Prostate gland (tissue), 2 donors: ENCODE data around the gene MPHOSPH10. TPM values are rescaled to one million over a fixed set of nuclear protein-coding genes. Genes with fewer than 3 reads are reported as not detected.

Experiments used
- DNase-seq: peaks from one replicate; pipeline ENCODE4 v3.0.0-alpha.2; 2019; ENCODE audit warnings: low spot score
- H3K27ac ChIP-seq, 2 donors: fragments of 200-600 bp; sonication (generic); 2 replicates each; pipeline ENCODE4 v1.5.1; 2017 to 2019
- H3K27me3 ChIP-seq: fragments of 200-600 bp; sonication (generic); replicated peaks from 2 replicates; pipeline ENCODE4 v1.5.1; 2019; ENCODE audit not compliant: insufficient read depth
- H3K36me3 ChIP-seq, 2 donors: fragments of 200-600 bp; sonication (generic); 1 replicate in 1 of 2; 2 replicates in 1 of 2; pipeline versions ENCODE4 v1.5.1 to v1.8.1; 2017 to 2019
- H3K4me1 ChIP-seq: fragments of 200-600 bp; sonication (generic); replicated peaks from 2 replicates; pipeline ENCODE4 v1.5.1; 2019
- H3K4me3 ChIP-seq, 2 donors: fragments of 200-600 bp; sonication (generic); 2 replicates each; pipeline ENCODE4 v1.5.1; 2017 to 2019
- H3K9me3 ChIP-seq: fragments of 200-600 bp; sonication (generic); 2 replicates; pipeline ENCODE4 v1.5.1; 2017
- POLR2A ChIP-seq: fragments of 450-650 bp; IDR thresholded peaks from one replicate; pipeline ENCODE4 v1.6.1; 2016; ENCODE audit warnings: antibody characterized with exemption, mild to moderate bottlenecking
- POLR2AphosphoS5 ChIP-seq: sonication (generic); formaldehyde crosslinking; IDR thresholded peaks from one replicate; pipeline ENCODE4 v1.6.1; 2017; ENCODE audit warnings: antibody characterized with exemption
- WGBS: methylation state at CpG from one replicate; pipeline ENCODE4 v1.1.5; 2018; 5-methylcytosine and 5-hydroxymethylcytosine counted together
- intact Hi-C: fragments of 100-400 bp; cut with DNase I; formaldehyde crosslinking; loops from one replicate; pipeline ENCODE4 v1.14.2; 2022
- total RNA-seq, 2 donors: library from RNA; depleted of rRNA; stranded (reverse); fragments of >200 nt; gene quantifications; one replicate each; pipeline ENCODE4 v1.1.0, GENCODE V29; 2016
- TF ChIP-seq, protein P1 (sequence below), 4 experiments: fragments of 200-600 bp in 2 of 4; fragments of 450-650 bp in 2 of 4; sonication (generic) in 2 of 4; IDR thresholded peaks; 1 replicate in 3 of 4; 2 replicates in 1 of 4; pipeline ENCODE4 v1.5.1; 2016 to 2019; ENCODE audit warnings: antibody characterized with exemption in 4 of 4, mild to moderate bottlenecking in 2 of 4, moderate library complexity in 2 of 4

MPHOSPH10 gene
- total RNA-seq, 2 donors from 2014 or later, result 20.2 to 25.9 TPM

DNA sequence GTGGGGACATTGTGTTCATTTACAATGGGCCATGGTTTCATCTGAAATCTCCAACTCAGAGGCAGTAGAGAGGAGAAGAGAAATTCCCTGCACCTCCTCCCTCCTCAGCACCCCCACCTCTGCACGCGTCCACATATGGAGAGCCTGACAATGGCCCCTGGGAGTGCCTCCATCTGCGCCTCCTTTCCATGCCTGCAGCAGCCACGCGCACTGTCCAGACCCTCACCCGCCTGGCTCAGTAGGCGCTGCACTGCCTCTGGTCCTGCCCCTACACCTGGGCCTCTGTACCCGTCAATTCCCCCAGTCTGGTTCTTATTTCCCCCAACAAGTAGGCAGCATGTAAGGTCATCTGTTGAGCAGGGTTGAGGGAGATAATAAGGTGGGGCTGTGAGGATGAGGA lies 23.8 kb downstream of the MPHOSPH10 start:
- Histone ChIP-seq H3K27me3 (no peaks in the 10 kb centered on the region), H3K4me3 (no peak overlapping the region), H3K9me3 (no peaks in the 10 kb centered on the region), H3K4me1 (no peaks in the 10 kb centered on the region), H3K36me3 (peaks cover 0 to 1% of the 10 kb centered on the region in 2 donors), H3K27ac (no peak overlapping the region)
- no peak for DNase-seq
- TF ChIP-seq POLR2AphosphoS5 (no peak), POLR2A (no peak)
- TF ChIP-seq, protein P1, sequence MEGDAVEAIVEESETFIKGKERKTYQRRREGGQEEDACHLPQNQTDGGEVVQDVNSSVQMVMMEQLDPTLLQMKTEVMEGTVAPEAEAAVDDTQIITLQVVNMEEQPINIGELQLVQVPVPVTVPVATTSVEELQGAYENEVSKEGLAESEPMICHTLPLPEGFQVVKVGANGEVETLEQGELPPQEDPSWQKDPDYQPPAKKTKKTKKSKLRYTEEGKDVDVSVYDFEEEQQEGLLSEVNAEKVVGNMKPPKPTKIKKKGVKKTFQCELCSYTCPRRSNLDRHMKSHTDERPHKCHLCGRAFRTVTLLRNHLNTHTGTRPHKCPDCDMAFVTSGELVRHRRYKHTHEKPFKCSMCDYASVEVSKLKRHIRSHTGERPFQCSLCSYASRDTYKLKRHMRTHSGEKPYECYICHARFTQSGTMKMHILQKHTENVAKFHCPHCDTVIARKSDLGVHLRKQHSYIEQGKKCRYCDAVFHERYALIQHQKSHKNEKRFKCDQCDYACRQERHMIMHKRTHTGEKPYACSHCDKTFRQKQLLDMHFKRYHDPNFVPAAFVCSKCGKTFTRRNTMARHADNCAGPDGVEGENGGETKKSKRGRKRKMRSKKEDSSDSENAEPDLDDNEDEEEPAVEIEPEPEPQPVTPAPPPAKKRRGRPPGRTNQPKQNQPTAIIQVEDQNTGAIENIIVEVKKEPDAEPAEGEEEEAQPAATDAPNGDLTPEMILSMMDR (IDR thresholded peaks at IDR 0.05), result no peak
- intact Hi-C loops, result no loop called here
- 87% methylated on average over 8 of the region's 8 CpGs for WGBS

GRCh38 chr2:71154798-71155197 lies 24.4 kb downstream of the MPHOSPH10 start:
- Histone ChIP-seq H3K27ac (no peak overlapping the region), H3K36me3 (no peaks in the 10 kb centered on the region), H3K9me3 (no peaks in the 10 kb centered on the region), H3K27me3 (no peaks in the 10 kb centered on the region), H3K4me3 (no peak overlapping the region), H3K4me1 (no peaks in the 10 kb centered on the region)
- DNase-seq, result no peak
- TF ChIP-seq POLR2A (no peak), POLR2AphosphoS5 (no peak)
- TF ChIP-seq, protein P1 (IDR thresholded peaks at IDR 0.05), result peak in 1 of 4 experiments; percentile 22
- 74% methylated on average over 6 of the region's 6 CpGs for WGBS
- intact Hi-C loops, result no loop called here

DNA sequence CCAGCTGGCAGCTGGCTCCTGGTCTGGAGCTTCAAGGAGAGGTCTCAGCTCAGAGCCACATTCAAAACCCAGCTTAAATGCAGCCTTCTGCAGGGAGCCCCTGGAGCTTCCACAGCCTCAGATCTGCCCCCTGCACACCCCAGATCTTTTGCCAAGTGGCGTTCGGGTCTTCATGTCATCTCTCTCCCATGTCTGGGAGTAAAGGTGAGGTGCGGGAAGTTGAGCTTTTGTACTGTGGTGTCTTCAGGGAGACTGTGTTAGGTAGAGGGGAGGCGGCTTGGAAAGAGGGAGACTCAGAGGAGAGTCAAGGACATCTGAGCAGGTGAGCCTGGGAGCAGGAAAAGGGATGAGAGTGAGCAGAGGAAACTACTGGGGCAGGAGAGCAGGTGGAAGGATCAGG lies 25.4 kb downstream of the MPHOSPH10 start:
- no peaks in the 10 kb centered on the region for H3K4me1 ChIP-seq
- TF ChIP-seq POLR2AphosphoS5 (no peak), POLR2A (no peak)
- TF ChIP-seq, protein P1 (IDR thresholded peaks at IDR 0.05), result no peak
- no peaks in the 10 kb centered on the region for H3K9me3 ChIP-seq
- no peak overlapping the region for H3K4me3 ChIP-seq
- DNase-seq, result no peak
- 89% methylated on average over 4 of the region's 4 CpGs for WGBS
- H3K36me3 ChIP-seq, result no peaks in the 10 kb centered on the region
- H3K27me3 ChIP-seq, result no peaks in the 10 kb centered on the region
- intact Hi-C loops, result no loop called here
- no peak overlapping the region for H3K27ac ChIP-seq

DNA sequence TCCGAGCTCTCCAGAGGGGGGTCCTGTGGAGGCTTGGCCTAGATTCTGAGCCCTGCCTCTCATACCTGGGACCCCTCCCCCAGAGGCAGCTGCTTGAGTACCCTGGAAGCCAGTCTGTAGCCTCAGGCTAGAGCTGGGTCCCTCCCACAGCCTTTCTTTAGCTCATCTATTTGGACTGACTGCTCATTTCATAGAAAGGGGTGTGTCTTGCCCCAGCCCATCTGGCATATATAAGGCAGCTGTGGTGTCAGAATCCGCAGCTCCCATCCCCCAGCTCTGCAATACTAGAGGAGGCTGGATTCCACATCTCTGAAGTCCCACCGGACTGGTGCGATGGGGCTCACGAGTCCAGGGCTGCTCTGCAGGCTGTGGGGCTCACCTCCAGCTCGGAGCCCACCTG lies 26.1 kb downstream of the MPHOSPH10 start:
- H3K36me3 ChIP-seq, result no peaks in the 10 kb centered on the region
- WGBS, result 45% methylated on average over 6 of the region's 6 CpGs
- no peaks in the 10 kb centered on the region for H3K4me1 ChIP-seq
- DNase-seq, result no peak
- TF ChIP-seq POLR2A (no peak), POLR2AphosphoS5 (no peak)
- TF ChIP-seq, protein P1 (IDR thresholded peaks at IDR 0.05), result no peak
- intact Hi-C loops, result no loop called here
- no peak overlapping the region for H3K27ac ChIP-seq
- no peaks in the 10 kb centered on the region for H3K27me3 ChIP-seq
- no peak overlapping the region for H3K4me3 ChIP-seq
- H3K9me3 ChIP-seq, result no peaks in the 10 kb centered on the region

DNA sequence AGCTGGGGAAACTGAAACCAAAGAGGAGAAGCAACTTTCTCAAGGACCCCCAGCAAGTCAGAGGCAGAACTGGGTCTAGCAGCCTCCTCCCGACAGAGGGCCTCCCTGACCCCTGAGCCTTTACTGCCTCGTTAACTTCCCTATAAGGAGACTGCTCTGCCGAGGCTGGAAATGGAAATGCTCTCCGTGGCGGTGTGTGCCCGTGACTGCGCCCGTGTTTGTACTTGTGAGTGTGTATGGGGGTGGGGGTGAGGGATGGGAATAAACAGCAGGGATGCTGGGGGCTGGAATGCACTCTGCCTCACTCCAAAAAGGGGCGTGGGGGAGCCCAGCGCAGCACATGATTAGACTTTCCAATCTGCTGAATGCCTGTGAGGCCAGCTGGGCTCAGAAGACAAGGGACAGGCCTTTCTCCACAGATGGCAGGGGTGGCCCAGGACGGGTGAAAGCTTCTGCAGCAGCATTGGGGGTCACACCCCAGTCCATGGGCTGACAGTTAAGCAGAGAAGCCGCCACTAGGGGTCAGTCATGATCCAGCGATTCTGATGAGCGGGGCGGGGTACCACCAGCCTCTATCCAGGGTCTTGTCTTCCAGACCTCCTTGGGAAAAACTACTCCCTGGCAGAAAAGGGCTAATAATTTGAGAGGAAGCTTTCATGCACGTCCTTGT lies 26.8 kb downstream of the MPHOSPH10 start:
- H3K27ac ChIP-seq, result no peak overlapping the region
- WGBS, result 7% methylated on average over 16 of the region's 16 CpGs
- DNase-seq, result peak; percentile 16
- no peaks in the 10 kb centered on the region for H3K27me3 ChIP-seq
- H3K4me3 ChIP-seq, result no peak overlapping the region
- TF ChIP-seq, protein P1 (IDR thresholded peaks at IDR 0.05), result peak in 3 of 4 experiments; percentile 51 to 56 (median 55)
- no peak for TF ChIP-seq POLR2AphosphoS5
- no peaks in the 10 kb centered on the region for H3K4me1 ChIP-seq
- intact Hi-C loops, result no loop called here
- no peaks in the 10 kb centered on the region for H3K36me3 ChIP-seq
- H3K9me3 ChIP-seq, result no peaks in the 10 kb centered on the region
